Keratinocyte (primary cell): ENCODE results near the gene TAF1C. TPM values are rescaled to one million over a fixed set of nuclear protein-coding genes. Genes with fewer than 3 reads are reported as not detected.
"Not testable (repeated sequence)": the region's sequence is repeated elsewhere in the genome, so short reads cannot be mapped to it uniquely, and the experiment has no call there.

ENCODE experiments used
- DNase-seq: peaks from one replicate; pipeline ENCODE4 v3.0.0-alpha.2; 2011; ENCODE audit warnings: low read depth, missing footprints, low spot score
- FAIRE-seq: peaks from 2 replicates; lab custom pipeline; 2011; peaks lifted over from hg19 to GRCh38; lab: Jason Lieb, UNC
- H2AFZ ChIP-seq: 2 replicates; pipeline ENCODE4 v1.6.0; 2012; ENCODE audit warnings: low read length, control low read depth, inconsistent platforms; ENCODE audit not compliant: control insufficient read depth
- H3K27ac ChIP-seq: 2 replicates; pipeline ENCODE4 v1.5.1; 2011; ENCODE audit warnings: low read length; ENCODE audit not compliant: control insufficient read depth, insufficient read depth
- H3K27me3 ChIP-seq: 3 replicates; pipeline ENCODE4 v1.6.0; 2011; ENCODE audit warnings: low read length; ENCODE audit not compliant: control insufficient read depth, insufficient read depth; ENCODE audit errors: extremely low read depth
- H3K36me3 ChIP-seq, 2 experiments: 2 replicates in 1 of 2; 3 replicates in 1 of 2; pipeline ENCODE4 v1.5.1; 2011; ENCODE audit warnings: low read length in 2 of 2, mild to moderate bottlenecking in 1 of 2; ENCODE audit not compliant: control insufficient read depth in 2 of 2, insufficient read depth in 2 of 2; ENCODE audit errors: extremely low read depth in 1 of 2
- H3K4me1 ChIP-seq: 3 replicates; pipeline ENCODE4 v1.5.1; 2011; ENCODE audit warnings: low read length; ENCODE audit not compliant: control insufficient read depth, insufficient read depth; ENCODE audit errors: extremely low read depth
- H3K4me2 ChIP-seq: 3 replicates; pipeline ENCODE4 v1.6.0; 2011; ENCODE audit warnings: low read depth, low read length; ENCODE audit not compliant: control insufficient read depth, insufficient read depth; ENCODE audit errors: extremely low read depth
- H3K4me3 ChIP-seq, 3 experiments: fragments of 200-600 bp in 1 of 3; sonication (generic) in 1 of 3; 2 replicates in 2 of 3; 3 replicates in 1 of 3; pipeline ENCODE4 v1.5.1; 2011 to 2016; ENCODE audit warnings: low read length in 3 of 3, mild to moderate bottlenecking in 3 of 3, control low read depth in 2 of 3, inconsistent platforms in 1 of 3, low read depth in 1 of 3, mixed read lengths in 1 of 3, mixed run types in 1 of 3, moderate library complexity in 1 of 3; ENCODE audit not compliant: control insufficient read depth in 2 of 3, insufficient read depth in 2 of 3; ENCODE audit errors: extremely low read depth in 1 of 3
- H3K79me2 ChIP-seq: 2 replicates; pipeline ENCODE4 v1.6.0; 2012; ENCODE audit warnings: low read length; ENCODE audit not compliant: control insufficient read depth, insufficient read depth
- H3K9ac ChIP-seq: 3 replicates; pipeline ENCODE4 v1.6.0; 2011; ENCODE audit warnings: low read length; ENCODE audit not compliant: control insufficient read depth, insufficient read depth; ENCODE audit errors: extremely low read depth
- H3K9me1 ChIP-seq: 3 replicates; pipeline ENCODE4 v1.6.0; 2011; ENCODE audit warnings: low read length; ENCODE audit not compliant: control insufficient read depth, insufficient read depth; ENCODE audit errors: extremely low read depth
- H3K9me3 ChIP-seq: 2 replicates; pipeline ENCODE4 v1.5.1; 2012; ENCODE audit warnings: low read depth, low read length; ENCODE audit not compliant: control insufficient read depth
- H4K20me1 ChIP-seq: 3 replicates; pipeline ENCODE4 v1.6.0; 2011; ENCODE audit warnings: low read length; ENCODE audit not compliant: control insufficient read depth, insufficient read depth; ENCODE audit errors: extremely low read depth
- EZH2 ChIP-seq: IDR thresholded peaks from one replicate; pipeline ENCODE4 v1.6.1; 2012; ENCODE audit warnings: inconsistent platforms, mild to moderate bottlenecking, low read length, moderate library complexity
- dilution Hi-C: fragments of 300-500 bp; cut with MboI; formaldehyde crosslinking; loops from one replicate; pipeline ENCODE4 v1.7.0; 2020; ENCODE audit warnings: low sequenced_read_pairs; ENCODE audit not compliant: extremely low pct_ligation_motif_present
- polyA plus RNA-seq, 5 experiments: library from polyadenylated mRNA; depleted of rRNA in 3 of 5; stranded (reverse) in 3 of 5; stranded (forward) in 1 of 5; unstranded in 1 of 5; fragments of >200 nt; gene quantifications; 1 replicate in 1 of 5; 2 replicates in 3 of 5; 3 replicates in 1 of 5; pipeline versions ENCODE4 v1.2.1 to v1.2.3, GENCODE V29; 2011 to 2012; ENCODE audit warnings: missing spikeins in 2 of 5, low read depth in 1 of 5, low replicate concordance in 1 of 5
- TF ChIP-seq, protein P1 (sequence below), 3 experiments: IDR thresholded peaks in 1 of 3; conservative IDR thresholded peaks in 1 of 3; optimal IDR thresholded peaks in 1 of 3; 2 replicates in 2 of 3; 3 replicates in 1 of 3; pipeline versions ENCODE3 to v1.5.1; 2011; ENCODE audit warnings: low read length in 3 of 3, mild to moderate bottlenecking in 3 of 3, moderate library complexity in 2 of 3, control low read depth in 1 of 3, inconsistent platforms in 1 of 3; ENCODE audit not compliant: insufficient read depth in 2 of 3; ENCODE audit errors: extremely low read depth in 1 of 3

Gene TAF1C
- polyA plus RNA-seq, 1 donor (not counting 4 experiments of a cell fraction or from before 2014, with no cell fraction given) = 6.5 TPM

DNA sequence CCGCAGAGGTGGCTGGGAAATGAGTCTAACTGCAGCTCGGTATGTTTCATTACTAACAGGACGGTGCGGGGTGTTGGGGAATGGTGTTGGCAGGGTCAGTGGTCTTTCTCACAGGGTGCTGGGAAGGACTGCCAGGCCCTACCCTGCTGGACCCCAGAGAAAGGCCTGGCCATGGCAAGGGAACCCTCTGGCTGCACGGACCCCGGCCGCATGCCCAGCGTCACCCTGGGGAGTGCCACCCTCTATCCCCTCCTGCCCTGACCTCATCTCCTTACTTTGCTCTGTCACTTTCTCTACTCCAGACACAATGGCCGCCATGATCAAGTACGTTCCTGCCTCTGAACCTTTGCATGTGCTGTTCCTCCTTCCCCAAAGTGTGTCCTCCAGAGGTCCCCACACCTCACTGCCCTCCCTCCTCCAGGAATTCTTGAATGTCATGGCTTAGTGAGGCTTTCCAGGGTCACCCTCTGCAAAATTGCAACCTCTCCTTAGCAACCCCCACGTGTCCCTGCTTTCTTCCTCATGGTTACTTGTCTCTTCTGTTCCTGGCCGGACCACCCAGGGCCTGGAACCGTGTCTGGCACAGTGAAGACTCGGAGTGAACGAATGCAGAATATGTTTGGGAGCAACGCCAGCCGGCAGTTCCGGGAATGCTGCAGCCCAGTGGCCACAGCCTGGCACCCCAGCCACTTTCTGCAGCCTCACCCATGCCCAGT, 19.3 kb upstream of the TAF1C start:
- TF ChIP-seq, protein P1, sequence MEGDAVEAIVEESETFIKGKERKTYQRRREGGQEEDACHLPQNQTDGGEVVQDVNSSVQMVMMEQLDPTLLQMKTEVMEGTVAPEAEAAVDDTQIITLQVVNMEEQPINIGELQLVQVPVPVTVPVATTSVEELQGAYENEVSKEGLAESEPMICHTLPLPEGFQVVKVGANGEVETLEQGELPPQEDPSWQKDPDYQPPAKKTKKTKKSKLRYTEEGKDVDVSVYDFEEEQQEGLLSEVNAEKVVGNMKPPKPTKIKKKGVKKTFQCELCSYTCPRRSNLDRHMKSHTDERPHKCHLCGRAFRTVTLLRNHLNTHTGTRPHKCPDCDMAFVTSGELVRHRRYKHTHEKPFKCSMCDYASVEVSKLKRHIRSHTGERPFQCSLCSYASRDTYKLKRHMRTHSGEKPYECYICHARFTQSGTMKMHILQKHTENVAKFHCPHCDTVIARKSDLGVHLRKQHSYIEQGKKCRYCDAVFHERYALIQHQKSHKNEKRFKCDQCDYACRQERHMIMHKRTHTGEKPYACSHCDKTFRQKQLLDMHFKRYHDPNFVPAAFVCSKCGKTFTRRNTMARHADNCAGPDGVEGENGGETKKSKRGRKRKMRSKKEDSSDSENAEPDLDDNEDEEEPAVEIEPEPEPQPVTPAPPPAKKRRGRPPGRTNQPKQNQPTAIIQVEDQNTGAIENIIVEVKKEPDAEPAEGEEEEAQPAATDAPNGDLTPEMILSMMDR (optimal IDR thresholded peaks at IDR 0.05 in 1 of 3, IDR thresholded peaks at IDR 0.05 in 1 of 3, conservative IDR thresholded peaks at IDR 0.05 in 1 of 3; ENCODE audit: extremely low read depth in 1 of 3, insufficient read depth in 2 of 3, low read length in 3 of 3) = no peak
- TF ChIP-seq EZH2 = no peak
- H3K9ac ChIP-seq = no peak overlapping the region
- DNase-seq (no peak), FAIRE-seq (no peak)
- dilution Hi-C loops = no loop called here
- no peaks in the 10 kb centered on the region for H4K20me1 ChIP-seq
- H3K27me3 ChIP-seq = peaks cover 6% of the 10 kb centered on the region
- H3K9me1 ChIP-seq = no peaks in the 10 kb centered on the region
- H2AFZ ChIP-seq = no peak overlapping the region
- no peaks in the 10 kb centered on the region for H3K36me3 ChIP-seq
- H3K4me3 ChIP-seq = no peak overlapping the region
- no peak overlapping the region for H3K4me2 ChIP-seq
- no peaks in the 10 kb centered on the region for H3K9me3 ChIP-seq
- no peaks in the 10 kb centered on the region for H3K79me2 ChIP-seq
- no peaks in the 10 kb centered on the region for H3K4me1 ChIP-seq
- no peak overlapping the region for H3K27ac ChIP-seq

DNA sequence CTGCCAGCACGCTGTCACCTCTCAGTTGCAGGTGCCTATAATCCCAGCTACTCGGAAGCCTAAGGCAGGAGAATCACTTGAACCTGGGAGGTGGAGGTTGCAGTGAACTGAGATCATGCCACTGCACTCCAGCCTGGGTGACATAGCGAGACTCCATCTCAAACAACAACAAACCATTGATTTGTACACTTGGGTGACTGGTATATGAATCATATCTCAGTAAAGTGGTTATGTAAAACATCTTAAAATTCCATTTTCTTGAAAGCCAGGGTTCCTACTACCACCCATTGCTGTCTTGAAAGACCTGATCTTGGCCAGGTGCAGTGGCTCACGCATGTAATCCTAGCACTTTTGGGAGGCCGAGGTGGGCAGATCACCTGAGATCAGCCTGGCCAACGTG, 18.3 kb upstream of the TAF1C start:
- H3K27ac ChIP-seq, H2AFZ ChIP-seq, H3K4me1 ChIP-seq, H3K4me2 ChIP-seq, H3K9me1 ChIP-seq, H3K4me3 ChIP-seq, H3K79me2 ChIP-seq, FAIRE-seq, DNase-seq, H3K9me3 ChIP-seq, H3K27me3 ChIP-seq, H3K36me3 ChIP-seq, H4K20me1 ChIP-seq, H3K9ac ChIP-seq, dilution Hi-C loops: not testable (repeated sequence)

DNA sequence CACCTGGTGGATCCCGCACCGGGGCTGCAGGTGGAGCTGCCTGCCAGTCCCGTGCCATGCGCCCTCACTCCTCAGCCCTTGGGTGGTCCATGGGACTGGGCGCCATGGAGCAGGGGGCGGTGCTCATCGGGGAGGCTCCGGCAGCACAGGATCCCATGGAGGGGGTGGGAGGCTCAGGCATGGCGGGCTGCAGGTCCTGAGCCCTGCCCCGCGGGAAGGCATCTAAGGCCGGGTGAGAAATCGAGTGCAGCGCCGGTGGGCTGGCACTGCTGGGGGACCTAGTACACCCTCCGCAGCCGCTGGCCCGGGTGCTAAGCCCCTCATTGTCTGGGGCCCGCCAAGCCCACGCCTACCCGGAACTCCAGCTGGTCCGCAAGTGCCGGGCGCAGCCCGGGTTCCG, 17.7 kb upstream of the TAF1C start:
- H3K4me2 ChIP-seq, H2AFZ ChIP-seq, H3K9ac ChIP-seq, H3K36me3 ChIP-seq, H3K9me1 ChIP-seq, dilution Hi-C loops, H4K20me1 ChIP-seq, H3K27me3 ChIP-seq, FAIRE-seq, H3K79me2 ChIP-seq, H3K9me3 ChIP-seq, H3K4me1 ChIP-seq, H3K27ac ChIP-seq, DNase-seq, H3K4me3 ChIP-seq: not testable (repeated sequence)
